ENCODE data around the gene LPP.

LPP gene

GRCh38 chr3:188229726-188230125 is 75.8 kb downstream of the LPP start:
- DNase-seq: no peak

- no peak for DNase-seq
Measured at GRCh38 chr3:188230962-188231361, 77.0 kb downstream of the LPP start.

GRCh38 chr3:188231456-188231855 is 77.5 kb downstream of the LPP start:
- no peak for DNase-seq

- DNase-seq: no peak
Measured at GRCh38 chr3:188232656-188233055, 78.7 kb downstream of the LPP start.

GRCh38 chr3:188233320-188233719 is 79.4 kb downstream of the LPP start:
- no peak for DNase-seq

- DNase-seq: no peak
Measured at GRCh38 chr3:188234132-188234531, 80.2 kb downstream of the LPP start.

GRCh38 chr3:188236271-188236670 is 82.3 kb downstream of the LPP start:
- no peak for DNase-seq

GRCh38 chr3:188239035-188239434 is 85.1 kb downstream of the LPP start:
- no peak for DNase-seq

- no peak for DNase-seq
Measured at GRCh38 chr3:188239577-188239976, 85.6 kb downstream of the LPP start.

GRCh38 chr3:188240189-188240981 is 86.4 kb downstream of the LPP start:
- no peak for DNase-seq

- DNase-seq: no peak
Measured at GRCh38 chr3:188241072-188241471, 87.1 kb downstream of the LPP start.

- no peak for DNase-seq
Measured at GRCh38 chr3:188241883-188242282, 87.9 kb downstream of the LPP start.

- no peak for DNase-seq
Measured at GRCh38 chr3:188242436-188243123, 88.6 kb downstream of the LPP start.

- no peak for DNase-seq
Measured at GRCh38 chr3:188243124-188243795, 89.3 kb downstream of the LPP start.

- DNase-seq: no peak
Measured at GRCh38 chr3:188244395-188244861, 90.5 kb downstream of the LPP start.

- DNase-seq: no peak
Measured at GRCh38 chr3:188246905-188247304, 92.9 kb downstream of the LPP start.

GRCh38 chr3:188248036-188248561 is 94.1 kb downstream of the LPP start:
- DNase-seq: no peak

- no peak for DNase-seq
Measured at GRCh38 chr3:188253123-188253793, 99.3 kb downstream of the LPP start.

- DNase-seq: no peak
Measured at GRCh38 chr3:188253800-188254452, 100.0 kb downstream of the LPP start.

GRCh38 chr3:188254520-188255070 is 100.6 kb downstream of the LPP start:
- no peak for DNase-seq

- DNase-seq: no peak
Measured at GRCh38 chr3:188255190-188255589, 101.2 kb downstream of the LPP start.

- no peak for DNase-seq
Measured at GRCh38 chr3:188256758-188257157, 102.8 kb downstream of the LPP start.

Data from NCI-H2081 (cell line).